ENCODE measurements around the gene MTERF4.

MTERF4 gene

DNA sequence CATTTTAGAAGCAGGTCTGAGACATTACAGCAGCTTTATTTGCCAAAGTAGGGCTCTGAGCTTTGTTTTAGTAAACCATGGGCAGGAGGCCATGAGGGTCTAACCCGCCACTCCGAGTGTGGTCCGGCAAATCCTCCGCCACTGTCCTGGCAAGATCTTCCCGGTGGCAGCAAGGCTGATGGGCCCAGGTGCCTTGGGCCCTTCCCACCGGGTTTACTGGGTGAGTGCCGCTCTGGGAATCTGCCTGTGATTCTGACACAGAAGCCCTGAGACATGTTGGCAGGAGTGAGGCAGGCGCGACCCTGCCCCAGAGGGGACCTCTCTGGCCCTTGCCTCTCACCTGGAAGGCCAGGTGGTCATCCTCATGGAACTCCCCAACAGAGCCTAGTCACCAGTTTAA, 29.9 kb downstream of the MTERF4 start (continued):
- TF ChIP-seq GLIS3 (CRISPR knock-in tag; IDR thresholded peaks at IDR 0.05) (no peak), SNAI2 (CRISPR knock-in tag; IDR thresholded peaks at IDR 0.05) (no peak)

- TF ChIP-seq OSR1 (CRISPR knock-in tag; IDR thresholded peaks at IDR 0.05), result no peak
- no peak for TF ChIP-seq ISL1 (CRISPR knock-in tag; IDR thresholded peaks at IDR 0.05)
- TF ChIP-seq PPARA (CRISPR knock-in tag; IDR thresholded peaks at IDR 0.05; ENCODE audit: borderline replicate concordance), result no peak
- no peak for TF ChIP-seq TOX (CRISPR knock-in tag; IDR thresholded peaks at IDR 0.05; ENCODE audit: borderline replicate concordance)
- no peak for TF ChIP-seq PATZ1 (CRISPR knock-in tag; IDR thresholded peaks at IDR 0.05; ENCODE audit: borderline replicate concordance)
- no peak for TF ChIP-seq ARNTL (CRISPR knock-in tag; IDR thresholded peaks at IDR 0.05; ENCODE audit: borderline replicate concordance, low read depth)
- TF ChIP-seq, protein P1, sequence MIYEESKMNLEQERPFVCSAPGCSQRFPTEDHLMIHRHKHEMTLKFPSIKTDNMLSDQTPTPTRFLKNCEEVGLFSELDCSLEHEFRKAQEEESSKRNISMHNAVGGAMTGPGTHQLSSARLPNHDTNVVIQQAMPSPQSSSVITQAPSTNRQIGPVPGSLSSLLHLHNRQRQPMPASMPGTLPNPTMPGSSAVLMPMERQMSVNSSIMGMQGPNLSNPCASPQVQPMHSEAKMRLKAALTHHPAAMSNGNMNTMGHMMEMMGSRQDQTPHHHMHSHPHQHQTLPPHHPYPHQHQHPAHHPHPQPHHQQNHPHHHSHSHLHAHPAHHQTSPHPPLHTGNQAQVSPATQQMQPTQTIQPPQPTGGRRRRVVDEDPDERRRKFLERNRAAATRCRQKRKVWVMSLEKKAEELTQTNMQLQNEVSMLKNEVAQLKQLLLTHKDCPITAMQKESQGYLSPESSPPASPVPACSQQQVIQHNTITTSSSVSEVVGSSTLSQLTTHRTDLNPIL (CRISPR knock-in tag; IDR thresholded peaks at IDR 0.05; ENCODE audit: low read depth), result no peak
- TF ChIP-seq ZFP30 (CRISPR knock-in tag; IDR thresholded peaks at IDR 0.05), result no peak
- TF ChIP-seq ZFP3 (CRISPR knock-in tag; IDR thresholded peaks at IDR 0.05), result no peak
- TF ChIP-seq ZNF70 (CRISPR knock-in tag; IDR thresholded peaks at IDR 0.05), result no peak
- TF ChIP-seq ESRRG (CRISPR knock-in tag; IDR thresholded peaks at IDR 0.05), result no peak
- TF ChIP-seq CSDC2 (CRISPR knock-in tag; IDR thresholded peaks at IDR 0.05), result no peak
- TF ChIP-seq ZNF8 (CRISPR knock-in tag; IDR thresholded peaks at IDR 0.05), result no peak
- TF ChIP-seq GLIS3 (CRISPR knock-in tag; IDR thresholded peaks at IDR 0.05), result no peak
- TF ChIP-seq ZNF565 (CRISPR knock-in tag; conservative IDR thresholded peaks at IDR 0.05; ENCODE audit: low read depth), result no peak
- no peak for TF ChIP-seq POU6F1 (CRISPR knock-in tag; IDR thresholded peaks at IDR 0.05; ENCODE audit: borderline replicate concordance, low read depth)
- TF ChIP-seq CSRNP3 (CRISPR knock-in tag; IDR thresholded peaks at IDR 0.05), result no peak
- TF ChIP-seq ZC3H10 (CRISPR knock-in tag; IDR thresholded peaks at IDR 0.05), result no peak
- no peak for TF ChIP-seq RARB (CRISPR knock-in tag; IDR thresholded peaks at IDR 0.05)
- no peak for TF ChIP-seq BACH2 (CRISPR knock-in tag; IDR thresholded peaks at IDR 0.05; ENCODE audit: borderline replicate concordance)
- ATAC-seq, result no peak
Measured at GRCh38 chr2:241071677-241072111, 30.4 kb downstream of the MTERF4 start.

- no peak for TF ChIP-seq ZFP30 (CRISPR knock-in tag; IDR thresholded peaks at IDR 0.05)
- TF ChIP-seq POU6F1 (CRISPR knock-in tag; IDR thresholded peaks at IDR 0.05; ENCODE audit: borderline replicate concordance, low read depth), result no peak
- TF ChIP-seq ZNF70 (CRISPR knock-in tag; IDR thresholded peaks at IDR 0.05), result no peak
- no peak for TF ChIP-seq OSR1 (CRISPR knock-in tag; IDR thresholded peaks at IDR 0.05)
- TF ChIP-seq, protein P2, sequence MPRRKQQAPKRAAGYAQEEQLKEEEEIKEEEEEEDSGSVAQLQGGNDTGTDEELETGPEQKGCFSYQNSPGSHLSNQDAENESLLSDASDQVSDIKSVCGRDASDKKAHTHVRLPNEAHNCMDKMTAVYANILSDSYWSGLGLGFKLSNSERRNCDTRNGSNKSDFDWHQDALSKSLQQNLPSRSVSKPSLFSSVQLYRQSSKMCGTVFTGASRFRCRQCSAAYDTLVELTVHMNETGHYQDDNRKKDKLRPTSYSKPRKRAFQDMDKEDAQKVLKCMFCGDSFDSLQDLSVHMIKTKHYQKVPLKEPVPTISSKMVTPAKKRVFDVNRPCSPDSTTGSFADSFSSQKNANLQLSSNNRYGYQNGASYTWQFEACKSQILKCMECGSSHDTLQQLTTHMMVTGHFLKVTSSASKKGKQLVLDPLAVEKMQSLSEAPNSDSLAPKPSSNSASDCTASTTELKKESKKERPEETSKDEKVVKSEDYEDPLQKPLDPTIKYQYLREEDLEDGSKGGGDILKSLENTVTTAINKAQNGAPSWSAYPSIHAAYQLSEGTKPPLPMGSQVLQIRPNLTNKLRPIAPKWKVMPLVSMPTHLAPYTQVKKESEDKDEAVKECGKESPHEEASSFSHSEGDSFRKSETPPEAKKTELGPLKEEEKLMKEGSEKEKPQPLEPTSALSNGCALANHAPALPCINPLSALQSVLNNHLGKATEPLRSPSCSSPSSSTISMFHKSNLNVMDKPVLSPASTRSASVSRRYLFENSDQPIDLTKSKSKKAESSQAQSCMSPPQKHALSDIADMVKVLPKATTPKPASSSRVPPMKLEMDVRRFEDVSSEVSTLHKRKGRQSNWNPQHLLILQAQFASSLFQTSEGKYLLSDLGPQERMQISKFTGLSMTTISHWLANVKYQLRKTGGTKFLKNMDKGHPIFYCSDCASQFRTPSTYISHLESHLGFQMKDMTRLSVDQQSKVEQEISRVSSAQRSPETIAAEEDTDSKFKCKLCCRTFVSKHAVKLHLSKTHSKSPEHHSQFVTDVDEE (CRISPR knock-in tag; IDR thresholded peaks at IDR 0.05), result no peak
- no peak for TF ChIP-seq PPARA (CRISPR knock-in tag; IDR thresholded peaks at IDR 0.05; ENCODE audit: borderline replicate concordance)
- no peak for TF ChIP-seq ISL1 (CRISPR knock-in tag; IDR thresholded peaks at IDR 0.05)
- no peak for TF ChIP-seq TOX (CRISPR knock-in tag; IDR thresholded peaks at IDR 0.05; ENCODE audit: borderline replicate concordance)
- no peak for TF ChIP-seq ARNTL (CRISPR knock-in tag; IDR thresholded peaks at IDR 0.05; ENCODE audit: borderline replicate concordance, low read depth)
- no peak for TF ChIP-seq RARB (CRISPR knock-in tag; IDR thresholded peaks at IDR 0.05)
- TF ChIP-seq GLIS3 (CRISPR knock-in tag; IDR thresholded peaks at IDR 0.05), result no peak
- TF ChIP-seq ZNF565 (CRISPR knock-in tag; conservative IDR thresholded peaks at IDR 0.05; ENCODE audit: low read depth), result no peak
- no peak for TF ChIP-seq ZFP3 (CRISPR knock-in tag; IDR thresholded peaks at IDR 0.05)
- ATAC-seq, result no peak
Measured at GRCh38 chr2:241070811-241071676, 31.0 kb downstream of the MTERF4 start.
